Transverse colon (tissue), 4 donors: ENCODE results near the gene PGM2L1.

Experiments used
- EP300 ChIP-seq: sonication (generic); formaldehyde crosslinking; IDR thresholded peaks from one replicate; pipeline ENCODE4 v1.6.1; 2017; ENCODE audit warnings: antibody characterized with exemption, low read depth
- POLR2A ChIP-seq: fragments of 450-650 bp; IDR thresholded peaks from one replicate; pipeline ENCODE4 v1.6.1; 2016; ENCODE audit warnings: antibody characterized with exemption, mild to moderate bottlenecking, moderate library complexity
- POLR2AphosphoS5 ChIP-seq, 3 donors: sonication (generic); formaldehyde crosslinking; IDR thresholded peaks; one replicate each; pipeline ENCODE4 v1.6.1; 2016; ENCODE audit warnings: antibody characterized with exemption in 3 of 3
- TF ChIP-seq, protein P1 (sequence below), 5 experiments: fragments of 200-600 bp in 3 of 5; fragments of 450-650 bp in 2 of 5; sonication (generic) in 3 of 5; IDR thresholded peaks; 1 replicate in 2 of 5; 2 replicates in 3 of 5; pipeline ENCODE4 v1.5.1; 2016 to 2017; ENCODE audit warnings: antibody characterized with exemption in 5 of 5, inconsistent platforms in 3 of 5, mild to moderate bottlenecking in 2 of 5, moderate library complexity in 1 of 5

DNA sequence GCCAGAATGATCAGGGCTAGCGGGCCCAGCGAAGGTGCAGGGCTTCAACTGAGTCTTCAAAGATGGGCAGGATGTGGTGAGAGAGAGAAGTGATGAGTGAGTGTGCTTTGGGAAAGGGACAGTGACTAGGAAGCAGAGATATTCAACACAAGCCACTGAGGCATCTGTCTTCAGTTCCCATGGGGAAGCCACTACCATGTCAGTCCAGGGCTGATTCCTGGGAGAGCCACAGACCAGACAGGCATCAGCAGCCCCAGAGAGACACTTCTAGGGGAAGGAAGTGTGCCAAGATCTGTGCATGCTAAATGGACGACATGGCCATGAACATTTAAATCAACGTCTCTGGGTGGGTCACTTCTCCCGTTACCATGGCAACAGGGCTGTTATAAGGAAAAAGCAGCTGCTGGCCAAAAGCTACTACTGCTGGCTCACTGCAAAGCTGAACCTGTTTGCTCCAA, 115.3 kb downstream of the PGM2L1 start:
- TF ChIP-seq POLR2A = no peak
- TF ChIP-seq, protein P1, sequence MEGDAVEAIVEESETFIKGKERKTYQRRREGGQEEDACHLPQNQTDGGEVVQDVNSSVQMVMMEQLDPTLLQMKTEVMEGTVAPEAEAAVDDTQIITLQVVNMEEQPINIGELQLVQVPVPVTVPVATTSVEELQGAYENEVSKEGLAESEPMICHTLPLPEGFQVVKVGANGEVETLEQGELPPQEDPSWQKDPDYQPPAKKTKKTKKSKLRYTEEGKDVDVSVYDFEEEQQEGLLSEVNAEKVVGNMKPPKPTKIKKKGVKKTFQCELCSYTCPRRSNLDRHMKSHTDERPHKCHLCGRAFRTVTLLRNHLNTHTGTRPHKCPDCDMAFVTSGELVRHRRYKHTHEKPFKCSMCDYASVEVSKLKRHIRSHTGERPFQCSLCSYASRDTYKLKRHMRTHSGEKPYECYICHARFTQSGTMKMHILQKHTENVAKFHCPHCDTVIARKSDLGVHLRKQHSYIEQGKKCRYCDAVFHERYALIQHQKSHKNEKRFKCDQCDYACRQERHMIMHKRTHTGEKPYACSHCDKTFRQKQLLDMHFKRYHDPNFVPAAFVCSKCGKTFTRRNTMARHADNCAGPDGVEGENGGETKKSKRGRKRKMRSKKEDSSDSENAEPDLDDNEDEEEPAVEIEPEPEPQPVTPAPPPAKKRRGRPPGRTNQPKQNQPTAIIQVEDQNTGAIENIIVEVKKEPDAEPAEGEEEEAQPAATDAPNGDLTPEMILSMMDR (IDR thresholded peaks at IDR 0.05) = no peak
- no peak for TF ChIP-seq POLR2AphosphoS5 (IDR thresholded peaks at IDR 0.05)
- TF ChIP-seq EP300 = no peak
